Neural crest cell (in vitro differentiated cells): Measurements from ENCODE around the gene RALGAPA2. TPM values are rescaled to one million over a fixed set of nuclear protein-coding genes. Genes with fewer than 3 reads are reported as not detected.

Source experiments
- DNase-seq: peaks from one replicate; pipeline ENCODE4 v3.0.0; 2021; ENCODE audit warnings: low read depth, mixed read lengths, low spot score
- H3K27ac Mint-ChIP-seq: one replicate; pipeline ENCODE4 v1.8.0; 2021; ENCODE audit warnings: mild to moderate bottlenecking, mixed read lengths; ENCODE audit not compliant: unreplicated experiment
- H3K27me3 Mint-ChIP-seq: 2 replicates; pipeline ENCODE4 v1.8.0; 2021; ENCODE audit warnings: low read depth, mild to moderate bottlenecking, mixed read lengths
- H3K36me3 Mint-ChIP-seq: 2 replicates; pipeline ENCODE4 v1.8.0; 2021; ENCODE audit warnings: low read depth, mild to moderate bottlenecking, mixed read lengths
- H3K4me1 Mint-ChIP-seq: 2 replicates; pipeline ENCODE4 v1.8.0; 2021; ENCODE audit warnings: mixed read lengths
- H3K4me3 Mint-ChIP-seq: one replicate; pipeline ENCODE4 v1.8.0; 2021; ENCODE audit warnings: mild to moderate bottlenecking, mixed read lengths
- H3K9me3 Mint-ChIP-seq: 2 replicates; pipeline ENCODE4 v1.8.0; 2021; ENCODE audit warnings: mixed read lengths
- total RNA-seq: library from RNA; stranded (reverse); gene quantifications from 2 replicates; pipeline ENCODE4 v1.2.1, GENCODE V29; 2021
- TF ChIP-seq, protein P1 (sequence below): fragments of 200-600 bp; sonication (generic); conservative IDR thresholded peaks from 2 replicates; pipeline ENCODE4 v1.5.0; 2021; ENCODE audit warnings: antibody characterized with exemption, mild to moderate bottlenecking

The RALGAPA2 gene
- total RNA-seq, 1 donor from 2014 or later = 29.3 TPM

DNA sequence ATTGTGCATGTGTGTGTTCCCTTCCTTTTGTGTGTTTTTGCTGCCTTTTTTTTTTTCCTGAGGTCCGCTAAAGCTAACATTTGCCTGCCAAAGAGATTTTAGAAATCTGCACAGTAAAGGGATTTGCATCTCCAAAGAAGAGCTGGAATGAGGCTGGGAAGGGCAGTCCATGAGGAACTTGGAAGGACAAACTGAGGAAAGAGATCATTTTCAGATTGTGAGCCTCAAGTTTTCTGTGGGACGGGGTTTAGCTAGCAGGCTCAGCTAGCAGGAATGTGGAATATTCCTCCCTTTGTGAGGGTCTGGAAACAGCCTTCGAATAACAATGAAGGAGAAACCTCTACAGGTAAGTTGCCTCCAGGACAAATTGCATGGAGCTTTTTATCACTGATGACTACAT lies 340.8 kb downstream of the RALGAPA2 start:
- no peak for DNase-seq
- peak overlapping the region; percentile 3 for H3K4me3 Mint-ChIP-seq
- H3K36me3 Mint-ChIP-seq = no peaks in the 10 kb centered on the region
- H3K27me3 Mint-ChIP-seq = peaks cover 84% of the 10 kb centered on the region
- TF ChIP-seq, protein P1, sequence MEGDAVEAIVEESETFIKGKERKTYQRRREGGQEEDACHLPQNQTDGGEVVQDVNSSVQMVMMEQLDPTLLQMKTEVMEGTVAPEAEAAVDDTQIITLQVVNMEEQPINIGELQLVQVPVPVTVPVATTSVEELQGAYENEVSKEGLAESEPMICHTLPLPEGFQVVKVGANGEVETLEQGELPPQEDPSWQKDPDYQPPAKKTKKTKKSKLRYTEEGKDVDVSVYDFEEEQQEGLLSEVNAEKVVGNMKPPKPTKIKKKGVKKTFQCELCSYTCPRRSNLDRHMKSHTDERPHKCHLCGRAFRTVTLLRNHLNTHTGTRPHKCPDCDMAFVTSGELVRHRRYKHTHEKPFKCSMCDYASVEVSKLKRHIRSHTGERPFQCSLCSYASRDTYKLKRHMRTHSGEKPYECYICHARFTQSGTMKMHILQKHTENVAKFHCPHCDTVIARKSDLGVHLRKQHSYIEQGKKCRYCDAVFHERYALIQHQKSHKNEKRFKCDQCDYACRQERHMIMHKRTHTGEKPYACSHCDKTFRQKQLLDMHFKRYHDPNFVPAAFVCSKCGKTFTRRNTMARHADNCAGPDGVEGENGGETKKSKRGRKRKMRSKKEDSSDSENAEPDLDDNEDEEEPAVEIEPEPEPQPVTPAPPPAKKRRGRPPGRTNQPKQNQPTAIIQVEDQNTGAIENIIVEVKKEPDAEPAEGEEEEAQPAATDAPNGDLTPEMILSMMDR = no peak
- H3K27ac Mint-ChIP-seq = no peak overlapping the region
- peaks cover 6% of the 10 kb centered on the region for H3K4me1 Mint-ChIP-seq
- no peaks in the 10 kb centered on the region for H3K9me3 Mint-ChIP-seq

DNA sequence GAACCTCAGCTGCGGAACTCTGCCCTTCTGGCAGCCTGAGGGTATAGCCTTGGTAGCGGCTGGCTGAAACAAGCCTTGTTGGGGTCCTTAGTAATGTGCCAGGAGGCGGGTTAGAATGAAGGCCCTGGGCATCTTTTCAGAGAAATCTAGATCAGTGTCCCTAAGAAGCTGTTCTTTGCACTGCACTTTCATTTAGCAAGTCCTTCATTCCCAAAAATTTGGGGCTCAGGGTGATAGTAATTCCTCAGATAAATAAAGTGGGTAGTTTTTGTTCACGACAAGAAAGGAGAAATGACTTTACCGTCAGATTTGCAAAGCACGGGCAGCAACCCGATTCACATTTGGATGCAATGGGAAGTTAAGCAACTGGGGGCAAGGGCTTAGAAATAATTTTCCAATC lies 341.4 kb downstream of the RALGAPA2 start:
- DNase-seq = no peak
- Mint-ChIP-seq H3K27me3 (peaks cover 84% of the 10 kb centered on the region), H3K4me3 (peak overlapping the region; percentile 76), H3K27ac (no peak overlapping the region), H3K36me3 (no peaks in the 10 kb centered on the region), H3K4me1 (peaks cover 12% of the 10 kb centered on the region), H3K9me3 (no peaks in the 10 kb centered on the region)
- TF ChIP-seq, protein P1 = no peak

DNA sequence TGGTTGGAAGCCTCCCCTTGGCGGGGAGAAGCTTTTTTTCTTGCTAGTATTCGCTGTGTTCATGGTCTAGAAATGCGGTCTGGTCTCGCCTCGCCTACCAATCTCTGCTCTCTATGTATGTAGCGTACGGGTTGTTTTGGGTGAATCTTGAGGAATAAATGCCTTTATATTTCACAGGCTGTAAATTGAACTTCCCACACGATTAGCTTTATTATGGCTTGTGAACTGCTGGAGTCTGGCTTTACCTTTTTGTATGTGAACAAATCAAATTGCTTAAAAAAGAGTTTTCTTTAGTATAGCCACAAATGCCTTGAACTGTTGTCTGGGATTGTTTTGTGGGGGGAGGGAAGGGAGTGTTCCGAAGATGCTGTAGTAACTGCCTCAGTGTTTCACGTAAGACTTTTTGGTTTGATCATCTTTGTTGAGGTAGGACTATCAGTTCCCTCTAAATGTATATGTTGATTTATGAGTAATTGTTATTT lies 342.3 kb downstream of the RALGAPA2 start:
- H3K9me3 Mint-ChIP-seq = no peaks in the 10 kb centered on the region
- peaks cover 20% of the 10 kb centered on the region for H3K4me1 Mint-ChIP-seq
- no peak for DNase-seq
- TF ChIP-seq, protein P1 = no peak
- peak overlapping the region; percentile 86 for H3K4me3 Mint-ChIP-seq
- H3K36me3 Mint-ChIP-seq = no peaks in the 10 kb centered on the region
- H3K27ac Mint-ChIP-seq = no peak overlapping the region
- peaks cover 84% of the 10 kb centered on the region for H3K27me3 Mint-ChIP-seq

DNA sequence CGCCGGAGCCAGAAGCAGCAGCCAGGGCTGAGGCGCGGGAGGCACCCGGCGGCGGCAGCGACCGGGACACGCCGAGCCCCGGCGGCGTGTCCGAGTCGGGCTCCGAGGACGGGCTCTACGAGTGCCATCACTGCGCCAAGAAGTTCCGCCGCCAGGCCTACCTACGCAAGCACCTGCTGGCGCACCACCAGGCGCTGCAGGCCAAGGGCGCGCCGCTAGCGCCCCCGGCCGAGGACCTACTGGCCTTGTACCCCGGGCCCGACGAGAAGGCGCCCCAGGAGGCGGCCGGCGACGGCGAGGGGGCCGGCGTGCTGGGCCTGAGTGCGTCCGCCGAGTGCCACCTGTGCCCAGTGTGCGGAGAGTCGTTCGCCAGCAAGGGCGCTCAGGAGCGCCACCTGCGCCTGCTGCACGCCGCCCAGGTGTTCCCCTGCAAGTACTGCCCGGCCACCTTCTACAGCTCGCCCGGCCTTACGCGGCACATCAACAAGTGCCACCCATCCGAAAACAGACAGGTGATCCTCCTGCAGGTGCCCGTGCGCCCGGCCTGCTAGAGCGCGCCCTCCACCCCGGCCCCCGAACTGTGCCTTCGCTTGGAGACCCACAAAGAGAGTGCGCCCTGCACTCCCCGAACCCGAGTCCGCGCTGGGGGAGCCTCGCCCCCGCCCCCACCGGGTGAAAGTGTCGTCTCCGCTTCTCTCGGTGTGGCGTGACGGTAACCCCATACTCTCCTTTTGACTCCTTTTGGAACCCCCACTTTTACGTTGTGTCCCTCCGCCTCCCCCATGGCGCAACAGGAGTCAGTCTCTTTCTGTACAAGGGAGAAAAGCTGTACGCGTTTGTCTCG lies 343.0 kb downstream of the RALGAPA2 start:
- H3K4me3 Mint-ChIP-seq = peak overlapping the region; percentile 86
- H3K36me3 Mint-ChIP-seq = no peaks in the 10 kb centered on the region
- H3K27me3 Mint-ChIP-seq = peaks cover 84% of the 10 kb centered on the region
- TF ChIP-seq, protein P1 = peak; percentile 30
- H3K9me3 Mint-ChIP-seq = no peaks in the 10 kb centered on the region
- no peak for DNase-seq
- peaks cover 20% of the 10 kb centered on the region for H3K4me1 Mint-ChIP-seq
- no peak overlapping the region for H3K27ac Mint-ChIP-seq

DNA sequence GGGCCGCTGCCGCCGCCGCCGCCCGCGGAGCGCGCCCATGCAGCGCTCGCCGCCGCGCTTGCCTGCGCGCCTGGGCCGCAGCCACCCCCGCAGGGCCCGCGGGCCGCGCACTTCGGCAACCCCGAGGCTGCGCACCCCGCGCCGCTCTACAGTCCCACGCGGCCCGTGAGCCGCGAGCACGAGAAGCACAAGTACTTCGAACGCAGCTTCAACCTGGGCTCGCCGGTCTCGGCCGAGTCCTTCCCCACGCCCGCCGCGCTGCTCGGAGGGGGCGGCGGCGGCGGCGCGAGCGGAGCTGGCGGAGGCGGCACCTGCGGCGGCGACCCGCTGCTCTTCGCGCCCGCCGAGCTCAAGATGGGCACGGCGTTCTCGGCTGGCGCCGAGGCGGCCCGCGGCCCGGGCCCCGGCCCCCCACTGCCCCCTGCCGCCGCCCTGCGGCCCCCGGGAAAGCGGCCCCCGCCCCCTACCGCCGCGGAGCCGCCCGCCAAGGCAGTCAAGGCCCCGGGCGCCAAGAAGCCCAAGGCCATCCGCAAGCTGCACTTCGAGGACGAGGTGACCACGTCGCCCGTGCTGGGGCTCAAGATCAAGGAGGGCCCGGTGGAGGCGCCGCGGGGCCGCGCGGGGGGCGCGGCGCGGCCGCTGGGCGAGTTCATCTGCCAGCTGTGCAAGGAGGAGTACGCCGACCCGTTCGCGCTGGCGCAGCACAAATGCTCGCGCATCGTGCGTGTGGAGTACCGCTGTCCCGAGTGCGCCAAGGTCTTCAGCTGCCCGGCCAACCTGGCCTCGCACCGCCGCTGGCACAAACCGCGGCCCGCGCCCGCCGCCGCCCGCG lies 343.8 kb downstream of the RALGAPA2 start:
- Mint-ChIP-seq H3K27ac (no peak overlapping the region), H3K27me3 (peaks cover 83% of the 10 kb centered on the region), H3K36me3 (no peaks in the 10 kb centered on the region), H3K4me1 (peaks cover 23% of the 10 kb centered on the region), H3K4me3 (no peak overlapping the region), H3K9me3 (no peaks in the 10 kb centered on the region)
- TF ChIP-seq, protein P1 = no peak
- DNase-seq = no peak
